ENCODE results near the gene TPX2.
A peak's percentile ranks its signal among the peaks of the same experiment; 100 is the strongest.

TPX2 gene

DNA sequence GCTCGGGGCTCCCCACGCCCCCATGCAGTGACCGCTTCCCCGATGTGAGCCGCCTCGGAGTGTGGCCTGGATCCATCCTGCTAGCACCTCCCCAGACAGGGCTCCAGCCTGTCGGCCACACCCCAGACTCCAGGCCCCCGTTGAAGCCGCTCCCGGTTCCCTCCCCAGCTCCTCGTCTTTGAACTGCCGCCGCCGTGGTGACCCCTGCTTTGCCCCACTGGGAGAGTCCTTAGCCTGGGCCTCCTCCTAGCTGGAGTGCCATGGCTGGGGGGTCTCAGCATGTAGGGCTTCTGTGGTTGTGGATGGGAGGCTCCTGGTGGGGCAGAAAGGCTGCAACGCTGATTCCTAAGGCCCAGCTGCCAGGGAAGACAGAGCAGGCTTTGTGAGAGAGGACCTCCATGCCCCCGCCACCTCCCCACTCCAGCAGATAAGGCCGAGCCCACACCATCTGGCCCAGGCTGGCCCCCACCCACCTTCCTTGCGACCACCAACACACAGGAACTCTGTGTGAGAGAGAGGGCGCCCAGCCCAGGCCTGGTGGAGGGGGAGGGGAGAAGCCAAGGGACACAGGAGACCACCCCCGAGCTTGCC lies 94.9 kb downstream of the TPX2 start:
- DNase-seq = no peak

DNA sequence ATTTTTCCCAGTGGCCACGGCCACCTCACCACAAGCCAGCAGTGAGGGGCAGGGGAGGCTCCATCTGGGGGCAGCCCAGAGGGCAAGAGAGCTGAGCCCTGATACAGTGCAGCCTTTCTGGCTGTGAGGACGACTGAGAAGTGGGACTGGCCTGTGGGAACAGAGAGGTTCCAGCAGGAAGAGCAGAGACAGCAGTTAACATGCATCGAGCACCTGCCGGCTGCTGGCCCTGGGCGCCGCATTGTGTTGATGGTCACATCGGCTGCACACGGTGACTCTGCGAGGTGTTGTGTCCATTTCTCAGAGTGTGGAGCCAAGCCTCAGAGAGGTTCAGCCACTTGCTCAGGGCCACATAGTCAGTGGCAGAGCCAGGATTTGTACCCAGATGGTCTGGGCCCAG lies 96.5 kb downstream of the TPX2 start:
- DNase-seq = no peak

DNA sequence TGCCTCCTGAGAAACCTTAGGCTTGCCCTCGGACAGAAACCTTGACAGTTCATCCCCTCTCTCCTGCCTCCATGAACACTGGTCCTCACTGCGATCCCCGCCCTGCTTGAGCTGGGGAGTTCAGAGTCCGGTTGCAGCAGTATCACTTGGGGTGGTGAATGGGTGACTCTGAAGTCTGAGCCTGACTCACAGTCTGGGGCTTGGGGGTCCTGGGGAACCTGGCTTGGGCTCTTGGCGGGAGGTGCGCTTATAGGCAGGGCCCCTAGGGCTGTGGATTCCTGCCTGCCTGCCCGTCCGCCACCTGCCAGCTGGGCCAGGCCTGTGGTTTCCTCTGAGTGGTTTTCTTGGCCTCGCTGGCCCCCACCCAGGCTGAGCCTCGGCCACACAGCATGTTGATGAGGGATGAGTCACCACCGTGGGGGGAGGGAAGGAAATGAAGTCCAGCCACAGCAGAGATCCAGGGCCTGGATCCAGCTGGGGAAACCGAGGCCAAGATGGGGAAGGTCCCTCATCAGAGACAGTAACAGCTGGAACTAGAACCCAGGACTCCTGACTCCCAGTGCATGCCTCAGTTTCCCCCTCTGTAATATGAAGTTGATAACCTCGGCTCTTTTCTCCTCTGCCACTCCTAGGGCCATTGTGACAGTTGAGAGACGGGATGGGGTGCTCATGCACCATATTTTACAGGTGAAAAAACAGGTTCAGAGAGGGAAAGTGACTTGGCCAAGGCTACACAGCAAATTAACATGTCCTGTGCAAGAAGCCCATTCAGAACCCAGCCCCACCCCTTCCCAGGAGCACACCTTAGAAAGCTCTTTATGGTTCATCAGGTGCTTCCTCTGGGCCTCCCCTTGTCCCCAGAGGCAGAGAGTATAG lies 97.1 kb downstream of the TPX2 start:
- peak in 1 of 2 donors; percentile 20 for DNase-seq

DNA sequence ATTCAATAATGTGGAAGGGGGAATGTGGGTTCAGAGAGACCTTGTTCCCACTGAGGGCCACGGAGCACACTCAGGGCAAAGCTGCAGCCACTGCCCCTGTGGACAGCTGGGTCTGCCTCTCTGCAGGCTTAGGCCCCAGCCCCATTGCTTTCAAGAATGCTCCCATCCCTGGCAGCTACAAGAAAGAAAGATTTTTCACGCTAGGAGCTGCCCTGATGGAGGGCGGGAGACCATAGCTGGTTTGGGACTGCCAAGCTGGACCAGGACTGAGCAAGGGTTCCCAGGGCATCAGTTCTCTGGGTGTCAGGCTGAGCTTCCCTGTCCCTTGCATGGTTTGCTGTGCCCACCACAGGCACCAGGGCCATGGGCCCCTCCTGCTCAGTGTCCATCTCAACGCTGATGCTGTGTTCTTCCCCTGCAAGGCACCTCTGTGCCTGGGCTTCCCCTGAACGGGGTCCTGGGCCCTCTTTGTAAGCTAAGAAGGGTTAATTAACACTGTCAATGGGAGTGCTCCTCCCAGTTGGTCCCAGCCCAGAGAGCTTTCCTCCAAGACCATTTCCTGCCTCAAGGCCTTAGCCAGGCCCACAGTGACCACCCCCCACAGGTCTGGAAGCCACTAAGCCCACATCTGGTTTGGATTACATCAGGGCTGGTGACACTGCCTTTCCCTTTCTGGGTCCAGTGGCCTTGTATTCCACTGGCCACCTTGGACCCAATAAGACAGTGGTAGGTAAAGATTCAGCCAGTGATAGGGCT lies 97.9 kb downstream of the TPX2 start:
- DNase-seq = no peak

DNA sequence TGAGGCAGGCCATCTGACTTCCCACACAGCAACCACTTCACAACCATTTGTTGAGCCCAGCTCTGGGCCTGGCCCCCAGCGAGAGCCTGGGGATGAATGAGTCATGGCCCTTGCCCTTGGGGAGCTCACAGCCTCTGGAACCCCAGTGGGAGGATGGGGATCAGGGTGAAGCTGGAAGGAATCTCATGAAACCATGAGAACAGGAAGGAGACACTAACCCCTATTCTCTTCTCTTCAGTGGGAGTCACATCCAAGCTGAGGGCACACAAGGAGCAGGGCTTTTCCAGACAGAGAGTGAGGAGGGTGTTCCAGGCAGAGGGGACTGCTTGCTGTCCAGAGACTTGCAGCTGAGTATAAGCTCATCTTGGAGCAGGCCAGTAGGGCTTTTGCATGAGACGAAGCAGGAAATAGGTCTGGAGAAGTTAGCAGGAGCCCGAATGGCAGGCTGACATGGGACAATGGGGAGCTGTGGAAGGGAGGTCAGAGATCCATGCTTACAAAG lies 98.9 kb downstream of the TPX2 start:
- DNase-seq = no peak

DNA sequence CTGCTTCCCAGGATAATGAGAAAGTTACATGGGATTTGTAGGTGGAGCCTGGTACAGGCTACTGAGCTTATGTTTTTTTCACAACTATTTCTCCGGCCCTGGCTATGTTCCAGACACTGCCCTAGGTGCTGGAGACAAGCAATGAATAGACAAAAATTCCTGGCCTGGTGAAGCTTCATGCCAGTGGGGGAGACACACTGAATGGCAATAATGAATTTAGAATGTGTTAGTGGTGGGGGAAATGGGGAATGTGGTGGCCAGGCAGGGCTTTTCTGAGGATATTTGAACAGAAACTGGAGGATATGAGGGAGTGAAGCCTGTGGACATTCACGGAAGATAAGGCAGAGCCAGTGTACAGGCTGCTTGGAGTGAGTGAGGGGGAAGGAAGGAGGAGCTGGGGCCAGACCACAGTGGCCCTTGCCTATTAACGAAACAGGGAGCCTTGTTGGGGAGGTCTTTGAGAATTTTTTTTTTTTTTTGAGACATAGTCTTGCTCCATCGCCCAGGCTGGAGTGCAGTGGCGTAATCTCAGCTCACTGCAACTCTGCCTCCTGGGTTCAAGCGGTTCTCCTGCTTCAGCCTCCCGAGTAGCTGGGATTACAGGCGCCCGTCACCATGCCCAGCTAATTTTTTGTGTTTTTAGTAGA lies 99.7 kb downstream of the TPX2 start:
- DNase-seq = no peak

DNA sequence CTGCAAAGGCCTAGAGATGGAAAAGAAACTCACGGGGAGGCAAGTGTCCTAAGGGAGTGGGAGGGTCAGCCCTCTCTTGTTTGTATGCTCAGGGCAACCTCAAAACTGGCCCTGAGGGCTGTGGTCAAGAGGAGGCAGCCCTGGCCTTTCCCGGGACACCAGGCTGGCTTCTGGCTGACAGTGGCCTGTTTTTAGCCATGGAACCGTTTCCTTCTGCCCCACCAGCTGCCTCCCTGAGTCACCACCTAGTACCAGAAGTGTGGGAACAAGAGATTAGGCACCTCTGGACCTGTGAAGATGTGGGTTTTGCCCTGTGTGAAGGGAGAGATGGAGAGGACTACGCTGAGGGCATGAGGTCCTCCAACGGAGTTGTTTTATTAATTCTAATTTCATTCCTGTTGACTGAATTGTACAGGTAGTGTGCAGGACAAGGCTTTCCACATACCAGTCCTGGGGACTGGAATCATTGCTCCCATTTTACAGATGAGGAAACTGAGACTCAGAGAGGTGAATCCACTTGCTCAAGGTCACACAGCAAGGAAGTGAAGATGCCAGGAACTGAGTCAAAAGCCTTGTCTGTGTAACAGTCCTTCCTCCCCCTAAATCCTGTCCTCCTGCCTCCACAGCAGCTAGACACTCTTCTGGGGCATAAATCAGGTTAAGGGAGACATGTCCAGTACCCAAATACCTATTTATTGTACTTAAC lies 100.8 kb downstream of the TPX2 start:
- no peak for DNase-seq

DNA sequence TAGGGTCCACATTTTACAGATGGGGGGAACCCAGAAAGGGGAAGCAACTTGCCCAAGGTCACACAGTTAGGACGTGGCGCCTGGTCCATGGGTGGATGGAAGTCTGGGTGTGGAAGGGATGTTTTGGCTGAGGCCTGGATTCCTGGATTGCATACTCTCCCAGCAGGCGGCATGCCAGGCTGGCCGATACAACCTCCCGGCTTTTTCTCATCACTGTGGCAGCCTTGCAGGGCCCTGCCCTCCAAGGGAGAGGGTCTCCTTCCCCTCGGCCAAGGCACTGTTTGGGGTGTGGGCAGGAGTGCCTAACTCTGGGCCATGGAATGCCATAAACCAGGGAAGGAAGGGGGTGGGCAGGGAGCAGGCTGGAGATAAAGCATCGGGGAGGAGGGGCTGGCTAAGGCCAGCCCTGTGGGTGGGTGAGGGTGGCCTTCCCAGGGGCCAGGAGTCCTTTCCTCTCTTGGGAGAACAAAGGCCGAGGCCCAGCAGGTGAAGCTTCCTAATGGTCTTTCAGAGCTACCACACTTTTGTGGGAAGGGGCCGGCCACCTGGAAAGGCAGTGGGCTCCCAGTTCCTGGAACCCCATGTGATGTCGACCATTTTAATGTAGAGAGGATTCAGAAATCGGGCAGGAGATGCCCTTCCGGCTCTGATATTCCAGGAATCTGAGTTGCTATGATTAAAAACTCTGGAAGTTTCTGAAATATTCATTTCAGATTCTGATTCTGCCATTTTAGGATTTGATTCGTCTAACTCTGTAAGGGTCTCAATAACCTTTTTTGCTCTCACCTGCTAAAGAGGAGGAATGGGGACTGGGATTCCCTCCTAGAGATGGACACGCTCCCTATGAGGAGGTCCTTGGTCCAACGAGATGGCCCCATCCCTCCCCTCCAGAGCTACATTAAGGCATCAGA lies 102.1 kb downstream of the TPX2 start:
- DNase-seq = no peak

DNA sequence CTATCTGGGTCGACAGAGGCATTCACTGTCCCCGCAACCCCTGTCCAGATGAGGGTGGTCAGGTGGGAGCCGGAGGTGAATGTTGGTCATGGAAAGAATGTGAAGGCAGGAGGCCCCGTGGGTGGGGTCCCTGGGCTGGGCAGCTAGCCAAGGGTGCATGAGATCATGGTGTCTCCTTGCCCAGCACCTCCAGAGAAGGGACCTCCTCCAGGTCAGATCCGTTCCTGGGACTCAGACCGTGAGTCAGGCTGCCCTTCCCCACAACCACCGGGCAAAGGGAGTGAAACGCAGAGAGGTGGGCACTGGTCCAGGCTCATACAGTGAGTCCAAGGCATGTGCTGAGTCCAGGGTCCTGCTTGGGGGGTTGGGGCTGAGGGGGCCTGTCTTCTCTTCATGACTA lies 102.8 kb downstream of the TPX2 start:
- no peak for DNase-seq

DNA sequence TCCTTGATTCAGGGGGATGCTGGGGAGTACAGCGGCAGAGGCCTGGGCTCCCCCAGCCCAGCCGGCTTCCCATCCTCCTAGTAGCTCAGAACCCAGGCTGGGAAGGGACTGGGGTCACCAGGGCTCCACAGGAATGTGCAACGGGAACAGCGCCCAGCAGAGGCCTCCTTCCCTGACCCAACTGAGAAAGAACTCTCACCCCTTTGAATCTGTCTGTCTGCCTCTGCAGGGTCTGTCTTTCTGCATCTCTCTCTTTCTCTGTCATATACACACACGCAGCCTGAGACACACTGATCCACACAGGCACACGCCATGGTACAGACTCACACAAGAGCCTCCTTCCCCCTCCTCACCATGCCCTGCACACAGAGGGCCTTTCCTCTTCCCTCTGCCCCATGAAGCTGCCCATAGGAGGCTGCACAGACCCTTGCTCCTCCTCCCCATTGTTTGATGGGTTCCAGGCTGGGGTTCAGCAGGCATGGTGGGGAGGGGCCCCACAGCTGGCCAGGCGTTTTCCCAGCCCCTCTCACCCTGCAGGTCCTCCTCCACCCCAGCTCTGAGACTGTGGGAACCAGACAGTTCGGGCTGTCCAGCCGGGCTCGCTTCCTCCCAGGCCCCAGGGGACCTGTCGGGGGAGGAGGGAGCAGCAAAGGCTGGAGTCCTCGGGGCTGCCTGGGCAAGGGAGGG lies 103.5 kb downstream of the TPX2 start:
- no peak for DNase-seq

DNA sequence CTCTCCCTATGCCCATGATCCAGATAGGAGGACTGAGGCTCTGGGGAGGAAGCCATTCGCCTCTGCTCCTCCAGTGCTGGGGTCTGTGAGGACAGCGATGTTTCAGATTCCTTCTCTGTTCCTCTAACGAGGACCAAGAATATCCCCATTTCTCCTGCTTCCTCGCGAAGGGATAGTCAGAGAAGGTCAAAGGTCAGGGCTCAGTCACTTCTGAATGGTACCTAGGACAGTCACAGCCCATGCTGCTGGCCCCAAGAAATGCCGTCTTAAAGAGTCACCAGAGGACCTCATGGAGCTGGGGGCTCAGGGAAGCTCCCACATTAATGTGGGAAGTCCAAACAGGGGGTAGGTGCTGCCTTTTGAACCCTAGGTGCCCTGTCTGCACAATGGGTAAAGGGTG lies 104.2 kb downstream of the TPX2 start:
- no peak for DNase-seq

DNA sequence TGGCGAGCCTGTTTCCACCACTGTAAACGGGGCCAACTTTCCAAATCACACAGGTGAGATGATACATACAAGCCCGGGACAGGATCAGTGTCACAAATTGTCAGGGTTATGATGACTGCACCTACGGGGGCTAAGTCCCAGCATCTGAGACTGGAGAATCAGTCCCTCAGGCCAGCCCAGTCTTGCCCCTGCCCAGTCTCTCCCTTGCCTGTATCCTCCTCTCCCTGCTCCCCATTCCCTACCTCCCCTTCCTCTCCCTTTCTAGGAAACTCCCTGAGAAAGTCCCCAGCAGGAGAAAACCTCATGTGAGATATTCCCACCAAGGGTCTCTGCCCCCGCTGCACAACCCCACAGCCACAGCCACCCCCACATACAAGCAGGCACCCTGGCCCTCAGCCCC lies 104.8 kb downstream of the TPX2 start:
- DNase-seq = no peak

DNA sequence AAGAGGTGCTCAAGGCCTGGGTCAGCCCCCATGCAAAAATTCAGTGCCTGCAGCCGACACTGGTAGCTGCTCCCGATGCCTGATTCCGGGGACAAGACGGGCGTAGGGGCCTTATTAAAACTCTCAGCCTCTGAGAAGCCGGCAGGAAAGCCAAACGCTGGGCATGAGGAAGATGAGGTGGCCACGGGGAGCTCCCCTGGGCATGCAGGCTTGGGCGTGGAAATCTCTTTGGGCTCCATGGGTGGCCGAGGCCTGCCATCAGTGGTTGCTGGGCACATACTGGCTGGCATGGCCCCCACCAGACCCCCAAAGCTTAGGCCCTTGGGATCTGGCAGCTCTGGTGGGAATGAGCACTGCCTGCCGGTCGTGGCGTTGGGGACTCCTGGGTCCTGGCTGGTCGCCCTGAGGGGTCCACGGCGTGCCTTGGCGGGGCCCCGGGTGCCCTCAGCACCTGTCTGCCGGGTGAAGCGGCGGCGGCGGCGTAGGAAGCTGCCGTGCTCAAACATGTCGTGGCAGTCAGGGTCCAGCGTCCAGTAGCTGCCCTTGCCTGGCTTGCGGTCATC lies 105.7 kb downstream of the TPX2 start:
- DNase-seq = no peak

DNA sequence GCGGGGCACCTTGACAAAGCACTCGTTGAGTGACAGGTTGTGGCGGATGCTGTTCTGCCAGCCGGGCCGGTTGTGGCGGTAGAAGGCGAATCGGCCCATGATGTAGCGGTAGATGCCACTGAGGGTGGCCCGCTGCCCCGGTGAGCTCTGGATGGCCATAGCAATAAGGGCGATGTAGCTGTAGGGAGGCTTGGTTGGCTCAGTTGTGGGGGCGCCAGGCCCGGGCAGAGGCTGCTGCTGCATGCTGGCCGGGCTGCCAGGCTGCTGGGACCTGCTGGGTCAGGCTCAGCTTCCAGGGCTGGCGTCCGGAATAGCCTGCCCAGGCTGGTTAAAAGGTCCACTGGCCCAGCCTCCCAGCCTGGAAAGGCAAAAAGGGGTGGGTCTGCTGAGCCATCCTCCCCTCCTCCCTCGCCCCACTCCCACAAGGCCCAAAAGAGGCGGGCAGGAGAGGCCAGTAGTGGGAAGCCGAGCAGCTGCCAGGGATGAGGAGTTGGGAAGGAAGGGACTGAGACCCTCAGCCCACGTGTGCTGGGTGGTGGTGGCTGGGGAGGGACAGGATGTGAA lies 106.3 kb downstream of the TPX2 start, which contains the start of gene FOXS1:
TSS of gene FOXS1 (minus strand) at position 305 of the 564 bp plus-strand sequence. CDS start at position 243, 62 bp downstream.
- DNase-seq = no peak

DNA sequence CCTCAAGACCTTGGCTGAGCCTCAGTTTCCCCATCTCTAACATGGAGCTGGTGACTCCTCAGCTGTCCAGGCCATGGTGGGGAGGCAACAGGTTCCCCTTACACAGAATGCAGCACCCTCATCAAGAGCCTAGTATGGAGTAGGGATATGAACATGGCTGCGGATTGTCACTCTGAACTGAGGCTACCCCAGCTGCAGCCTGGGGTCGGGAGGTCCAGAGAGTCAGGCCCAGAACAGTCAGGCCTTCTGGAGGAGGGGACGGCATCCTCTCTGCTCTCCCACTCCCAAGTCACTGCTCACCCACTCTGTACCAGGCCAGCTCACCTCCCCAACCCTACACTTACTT lies 107.7 kb downstream of the TPX2 start:
- no peak for DNase-seq

DNA sequence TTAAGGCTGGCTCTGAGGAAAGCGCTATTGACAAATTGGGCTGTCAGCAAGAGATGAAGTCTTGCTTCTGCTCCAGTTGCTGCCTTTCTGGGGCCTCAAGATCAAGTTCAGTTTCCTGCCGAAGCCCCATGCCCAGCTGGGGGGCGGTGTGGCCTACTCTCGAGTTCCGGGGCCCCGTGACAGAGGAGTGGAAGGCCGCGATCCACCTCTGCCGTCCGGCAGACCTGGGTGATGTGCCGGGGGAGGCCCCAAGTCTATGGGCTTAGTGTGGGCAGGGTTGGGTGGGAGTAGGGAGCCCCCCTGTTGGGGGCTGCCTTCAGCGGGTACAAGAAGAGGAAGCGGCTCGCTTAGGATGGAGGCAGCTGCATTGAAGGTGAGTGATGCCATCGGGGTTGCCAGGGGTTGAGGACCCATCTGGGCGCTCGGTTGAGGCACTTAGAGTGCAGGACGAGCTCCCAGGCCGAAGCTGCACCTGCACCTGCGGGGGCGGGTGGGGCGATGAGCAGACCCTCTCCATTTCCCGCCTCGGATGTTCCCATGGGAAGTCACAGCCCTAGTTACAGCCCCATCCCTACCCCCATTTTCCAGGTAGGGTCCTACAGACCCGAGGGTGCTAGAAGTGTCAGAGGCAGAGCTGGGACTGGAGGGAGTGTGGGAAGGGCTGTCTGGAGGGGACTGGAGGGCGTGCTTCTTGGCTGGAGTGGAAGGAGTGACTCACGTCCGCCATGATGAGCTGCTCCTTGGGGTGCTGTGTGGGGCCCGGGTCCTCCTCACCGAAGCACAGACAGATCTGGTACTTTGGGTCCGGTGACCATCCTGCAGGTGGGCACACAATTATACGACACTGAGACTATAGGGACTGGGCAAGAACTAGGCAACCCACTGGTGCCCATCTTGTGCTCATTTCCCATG lies 109.3 kb downstream of the TPX2 start:
- no peak for DNase-seq

DNA sequence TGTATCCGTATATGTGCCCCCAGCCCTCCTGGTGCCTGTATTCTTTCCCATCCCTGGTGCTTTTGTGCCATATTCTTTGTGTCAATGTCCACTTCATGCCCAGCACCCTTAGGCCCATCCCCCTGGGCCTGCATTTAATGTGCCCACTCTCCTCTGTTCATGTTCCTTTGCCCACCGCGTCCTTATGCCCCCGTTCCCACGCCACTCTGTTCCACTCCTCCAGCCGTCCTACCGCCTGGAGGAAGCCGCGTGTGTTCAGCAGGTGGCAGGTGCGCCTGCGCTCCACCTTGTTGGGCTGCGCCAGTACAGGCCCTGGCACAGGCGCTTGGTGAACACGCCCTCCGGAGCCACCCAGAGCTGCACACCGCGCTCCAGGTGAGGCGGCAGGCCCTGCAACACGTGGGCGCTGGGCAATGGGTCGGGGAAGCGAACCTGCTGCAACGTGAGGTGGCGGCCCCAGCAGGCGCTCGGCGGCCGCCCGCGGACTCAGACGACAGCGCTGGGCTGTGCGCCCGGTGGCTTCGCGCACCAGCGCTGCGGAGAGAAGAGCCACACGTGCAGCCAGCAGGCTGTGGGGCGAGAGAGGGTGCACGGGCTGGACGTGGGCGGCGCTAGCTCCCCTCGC lies 110.3 kb downstream of the TPX2 start:
- DNase-seq = no peak
